OCI-LY3 (cell line): ENCODE data around the gene LUC7L3.

Experiments
- EZH2phosphoT487 ChIP-seq: fragments of 200-600 bp; shearing (Covaris generic); IDR thresholded peaks from 2 replicates; pipeline ENCODE4 v1.6.1; 2018; ENCODE audit warnings: antibody characterized with exemption, mixed run types, low read depth
- TF ChIP-seq, protein P1 (sequence below): fragments of 200-600, 300-600 bp; sonication (generic); IDR thresholded peaks from 2 replicates; pipeline ENCODE4 v1.5.1; 2014; ENCODE audit warnings: antibody characterized with exemption, low read length, low read depth

DNA sequence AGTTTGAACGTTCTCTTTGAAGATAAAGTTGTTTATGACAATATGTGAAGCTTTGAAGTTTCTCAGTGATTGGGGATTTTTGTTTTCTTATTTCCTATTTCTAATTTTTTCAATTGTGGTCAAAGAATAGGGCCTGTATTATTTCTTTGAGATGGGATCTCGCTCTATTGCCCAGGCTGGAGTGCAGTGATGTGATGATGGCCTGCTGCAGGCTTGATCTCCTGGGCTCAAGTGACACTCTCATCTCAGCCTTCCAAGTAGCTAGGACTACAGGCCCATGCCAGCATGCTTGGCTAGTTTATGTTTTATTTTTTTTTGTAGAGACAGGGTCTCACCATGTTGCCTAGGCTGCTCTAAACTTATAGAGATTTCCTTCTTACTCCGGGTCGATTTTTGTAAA is 59.6 kb downstream of the LUC7L3 start:
- TF ChIP-seq, protein P1, sequence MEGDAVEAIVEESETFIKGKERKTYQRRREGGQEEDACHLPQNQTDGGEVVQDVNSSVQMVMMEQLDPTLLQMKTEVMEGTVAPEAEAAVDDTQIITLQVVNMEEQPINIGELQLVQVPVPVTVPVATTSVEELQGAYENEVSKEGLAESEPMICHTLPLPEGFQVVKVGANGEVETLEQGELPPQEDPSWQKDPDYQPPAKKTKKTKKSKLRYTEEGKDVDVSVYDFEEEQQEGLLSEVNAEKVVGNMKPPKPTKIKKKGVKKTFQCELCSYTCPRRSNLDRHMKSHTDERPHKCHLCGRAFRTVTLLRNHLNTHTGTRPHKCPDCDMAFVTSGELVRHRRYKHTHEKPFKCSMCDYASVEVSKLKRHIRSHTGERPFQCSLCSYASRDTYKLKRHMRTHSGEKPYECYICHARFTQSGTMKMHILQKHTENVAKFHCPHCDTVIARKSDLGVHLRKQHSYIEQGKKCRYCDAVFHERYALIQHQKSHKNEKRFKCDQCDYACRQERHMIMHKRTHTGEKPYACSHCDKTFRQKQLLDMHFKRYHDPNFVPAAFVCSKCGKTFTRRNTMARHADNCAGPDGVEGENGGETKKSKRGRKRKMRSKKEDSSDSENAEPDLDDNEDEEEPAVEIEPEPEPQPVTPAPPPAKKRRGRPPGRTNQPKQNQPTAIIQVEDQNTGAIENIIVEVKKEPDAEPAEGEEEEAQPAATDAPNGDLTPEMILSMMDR = no peak
- TF ChIP-seq EZH2phosphoT487 = no peak
